Measurements from ENCODE around the gene MCF2L2. TPM values are rescaled to one million over a fixed set of nuclear protein-coding genes. Genes with fewer than 3 reads are reported as not detected.

Gene MCF2L2
- polyA plus RNA-seq, 1 donor from 2014 or later = 9.3 TPM

DNA sequence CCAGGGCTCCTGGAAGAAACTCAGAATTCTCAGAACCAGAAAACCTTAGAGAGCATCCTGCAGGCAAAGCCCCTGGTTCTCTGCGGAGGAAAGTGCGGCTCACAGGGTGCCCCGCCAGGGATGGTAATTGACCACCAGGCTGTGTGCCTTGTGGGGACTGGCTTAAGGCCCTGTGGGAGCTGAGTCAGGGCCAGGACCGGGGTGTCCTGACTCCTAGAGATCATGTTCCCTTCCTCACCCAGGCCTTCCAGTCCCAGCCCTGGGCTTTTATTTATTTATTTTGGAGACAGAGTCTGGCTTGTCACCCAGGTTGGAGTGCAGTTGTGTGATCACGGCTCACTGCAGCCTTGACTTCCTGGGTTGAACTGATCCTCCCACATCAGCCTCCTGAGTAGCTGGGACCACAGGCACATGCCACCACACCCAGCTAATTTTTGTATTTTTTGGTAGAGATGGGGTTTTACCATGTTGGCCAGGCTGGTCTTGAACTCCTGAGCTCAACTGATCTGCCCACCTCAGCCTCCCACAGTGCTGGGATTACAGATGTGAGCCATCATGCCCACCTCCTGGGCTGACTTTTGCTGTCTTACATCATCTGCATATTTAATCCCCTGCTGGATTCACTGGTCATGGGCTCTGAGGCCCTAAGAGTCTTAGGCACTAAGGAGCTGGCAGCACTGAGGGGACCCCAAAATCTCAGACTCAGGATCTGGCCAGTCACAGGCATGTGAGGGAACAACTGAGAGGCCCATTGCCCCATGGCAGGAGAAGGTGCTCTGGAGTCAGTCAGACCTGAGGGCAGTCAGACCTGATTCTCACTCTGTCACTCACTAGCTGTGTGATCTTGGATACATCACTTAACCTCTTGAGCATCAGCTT is 245.4 kb downstream of the MCF2L2 start:
- H3K4me2 ChIP-seq (ENCODE audit: low read length) = no peak overlapping the region
- TF ChIP-seq CTCF (IDR thresholded peaks at IDR 0.05; ENCODE audit: poor library complexity, severe bottlenecking) = no peak
- no peak for TF ChIP-seq RAD21 (conservative IDR thresholded peaks at IDR 0.05)
- no peak for TF ChIP-seq MXI1 (conservative IDR thresholded peaks at IDR 0.05; ENCODE audit: poor library complexity, severe bottlenecking)
- TF ChIP-seq SMC3 (conservative IDR thresholded peaks at IDR 0.05; ENCODE audit: poor library complexity) = no peak
- TF ChIP-seq POLR2AphosphoS5 (IDR thresholded peaks at IDR 0.05) = no peak
- no peak for TF ChIP-seq EZH2 (IDR thresholded peaks at IDR 0.05; ENCODE audit: borderline replicate concordance, insufficient read depth, low read length, poor library complexity, severe bottlenecking)
- no peak for TF ChIP-seq TAF1 (IDR thresholded peaks at IDR 0.05; ENCODE audit: low read depth)
- H3F3A ChIP-seq (ENCODE audit: insufficient read depth, low read length, poor library complexity, severe bottlenecking) = no peaks in the 10 kb centered on the region
- H3K36me3 ChIP-seq (ENCODE audit: insufficient read depth, low read length) = no peaks in the 10 kb centered on the region
- H3K27ac ChIP-seq (ENCODE audit: low read length) = no peak overlapping the region
- peaks cover 25% of the 10 kb centered on the region for H3K27me3 ChIP-seq (ENCODE audit: insufficient read depth, low read depth, low read length)
- H4K20me1 ChIP-seq (ENCODE audit: insufficient read depth) = no peaks in the 10 kb centered on the region
- no peaks in the 10 kb centered on the region for H3K9me2 ChIP-seq (ENCODE audit: insufficient read depth, low read length)
- H3K9ac ChIP-seq (ENCODE audit: low read length) = no peak overlapping the region
- H3K9me3 ChIP-seq (ENCODE audit: low read length) = no peaks in the 10 kb centered on the region
- H2AFZ ChIP-seq (ENCODE audit: low read depth, low read length) = no peak overlapping the region
- no peak overlapping the region for H3K4me3 ChIP-seq (ENCODE audit: low read length)
- H3K79me2 ChIP-seq (replicated peaks; ENCODE audit: insufficient read depth, low read length) = no peaks in the 10 kb centered on the region

DNA sequence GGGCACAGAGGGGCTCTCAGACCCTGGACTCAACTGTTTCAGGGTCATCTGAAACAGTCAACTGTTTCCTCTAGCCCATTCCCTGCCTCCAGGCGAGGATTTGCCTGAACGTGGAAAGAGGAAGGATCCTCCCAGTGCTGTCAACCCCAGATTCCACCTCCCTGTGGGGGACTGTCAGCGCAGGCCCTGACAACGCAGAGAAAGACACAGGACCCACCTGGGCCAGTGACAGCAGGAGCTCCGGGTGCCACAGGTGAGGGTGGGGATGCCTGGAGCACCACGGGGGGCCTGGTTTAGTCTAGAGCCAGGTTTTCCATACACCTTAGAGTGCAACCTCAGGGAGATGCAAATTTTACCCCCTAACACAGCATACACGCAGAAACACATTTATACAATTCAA is 246.3 kb downstream of the MCF2L2 start:
- Histone ChIP-seq H2AFZ (ENCODE audit: low read depth, low read length) (no peak overlapping the region), H4K20me1 (ENCODE audit: insufficient read depth) (no peaks in the 10 kb centered on the region), H3K27ac (ENCODE audit: low read length) (no peak overlapping the region), H3K36me3 (ENCODE audit: insufficient read depth, low read length) (no peaks in the 10 kb centered on the region), H3K79me2 (replicated peaks; ENCODE audit: insufficient read depth, low read length) (no peaks in the 10 kb centered on the region), H3K27me3 (ENCODE audit: insufficient read depth, low read depth, low read length) (peaks cover 29% of the 10 kb centered on the region), H3K9me2 (ENCODE audit: insufficient read depth, low read length) (no peaks in the 10 kb centered on the region), H3F3A (ENCODE audit: insufficient read depth, low read length, poor library complexity, severe bottlenecking) (no peaks in the 10 kb centered on the region), H3K9ac (ENCODE audit: low read length) (no peak overlapping the region), H3K4me2 (ENCODE audit: low read length) (no peak overlapping the region), H3K4me3 (ENCODE audit: low read length) (no peak overlapping the region), H3K9me3 (ENCODE audit: low read length) (no peaks in the 10 kb centered on the region)
- TF ChIP-seq RAD21 (conservative IDR thresholded peaks at IDR 0.05) = no peak
- TF ChIP-seq POLR2AphosphoS5 (IDR thresholded peaks at IDR 0.05) = no peak
- no peak for TF ChIP-seq CTCF (IDR thresholded peaks at IDR 0.05; ENCODE audit: poor library complexity, severe bottlenecking)
- TF ChIP-seq EZH2 (IDR thresholded peaks at IDR 0.05; ENCODE audit: borderline replicate concordance, insufficient read depth, low read length, poor library complexity, severe bottlenecking) = no peak
- no peak for TF ChIP-seq SMC3 (conservative IDR thresholded peaks at IDR 0.05; ENCODE audit: poor library complexity)
- no peak for TF ChIP-seq TAF1 (IDR thresholded peaks at IDR 0.05; ENCODE audit: low read depth)
- TF ChIP-seq, protein P1, sequence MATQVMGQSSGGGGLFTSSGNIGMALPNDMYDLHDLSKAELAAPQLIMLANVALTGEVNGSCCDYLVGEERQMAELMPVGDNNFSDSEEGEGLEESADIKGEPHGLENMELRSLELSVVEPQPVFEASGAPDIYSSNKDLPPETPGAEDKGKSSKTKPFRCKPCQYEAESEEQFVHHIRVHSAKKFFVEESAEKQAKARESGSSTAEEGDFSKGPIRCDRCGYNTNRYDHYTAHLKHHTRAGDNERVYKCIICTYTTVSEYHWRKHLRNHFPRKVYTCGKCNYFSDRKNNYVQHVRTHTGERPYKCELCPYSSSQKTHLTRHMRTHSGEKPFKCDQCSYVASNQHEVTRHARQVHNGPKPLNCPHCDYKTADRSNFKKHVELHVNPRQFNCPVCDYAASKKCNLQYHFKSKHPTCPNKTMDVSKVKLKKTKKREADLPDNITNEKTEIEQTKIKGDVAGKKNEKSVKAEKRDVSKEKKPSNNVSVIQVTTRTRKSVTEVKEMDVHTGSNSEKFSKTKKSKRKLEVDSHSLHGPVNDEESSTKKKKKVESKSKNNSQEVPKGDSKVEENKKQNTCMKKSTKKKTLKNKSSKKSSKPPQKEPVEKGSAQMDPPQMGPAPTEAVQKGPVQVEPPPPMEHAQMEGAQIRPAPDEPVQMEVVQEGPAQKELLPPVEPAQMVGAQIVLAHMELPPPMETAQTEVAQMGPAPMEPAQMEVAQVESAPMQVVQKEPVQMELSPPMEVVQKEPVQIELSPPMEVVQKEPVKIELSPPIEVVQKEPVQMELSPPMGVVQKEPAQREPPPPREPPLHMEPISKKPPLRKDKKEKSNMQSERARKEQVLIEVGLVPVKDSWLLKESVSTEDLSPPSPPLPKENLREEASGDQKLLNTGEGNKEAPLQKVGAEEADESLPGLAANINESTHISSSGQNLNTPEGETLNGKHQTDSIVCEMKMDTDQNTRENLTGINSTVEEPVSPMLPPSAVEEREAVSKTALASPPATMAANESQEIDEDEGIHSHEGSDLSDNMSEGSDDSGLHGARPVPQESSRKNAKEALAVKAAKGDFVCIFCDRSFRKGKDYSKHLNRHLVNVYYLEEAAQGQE (IDR thresholded peaks at IDR 0.05; ENCODE audit: borderline replicate concordance) = no peak
- no peak for TF ChIP-seq MXI1 (conservative IDR thresholded peaks at IDR 0.05; ENCODE audit: poor library complexity, severe bottlenecking)
- TF ChIP-seq EP300 (conservative IDR thresholded peaks at IDR 0.05; ENCODE audit: poor library complexity, severe bottlenecking) = no peak
